Measurements from ENCODE around the gene CTSD.

The CTSD gene

GRCh38 chr11:1718326-1718725 is 45.4 kb downstream of the CTSD start:
- no peak overlapping the region for H3K27ac ChIP-seq
- TF ChIP-seq ZFX (IDR thresholded peaks at IDR 0.05; ENCODE audit: borderline replicate concordance) = no peak
- no peak for TF ChIP-seq CTCF (IDR thresholded peaks at IDR 0.05)

- TF ChIP-seq CTCF (IDR thresholded peaks at IDR 0.05) (no peak), ZFX (IDR thresholded peaks at IDR 0.05; ENCODE audit: borderline replicate concordance) (no peak)
- H3K27ac ChIP-seq = no peak overlapping the region
These were observed 46.0 kb downstream of the CTSD start for GRCh38 chr11:1717745-1718144.

GRCh38 chr11:1714908-1715885 is 48.5 kb downstream of the CTSD start:
- TF ChIP-seq ZFX (IDR thresholded peaks at IDR 0.05; ENCODE audit: borderline replicate concordance) (no peak), CTCF (IDR thresholded peaks at IDR 0.05) (no peak)

GRCh38 chr11:1708716-1709115 is 55.0 kb downstream of the CTSD start:
- no peak overlapping the region for H3K27ac ChIP-seq
- no peak for TF ChIP-seq ZFX (IDR thresholded peaks at IDR 0.05; ENCODE audit: borderline replicate concordance)
- no peak for TF ChIP-seq CTCF (IDR thresholded peaks at IDR 0.05)

More at GRCh38 chr11:1714908-1715885, 48.5 kb downstream of the CTSD start:
- no peak overlapping the region for H3K27ac ChIP-seq

GRCh38 chr11:1707751-1708150 is 56.0 kb downstream of the CTSD start:
- no peak overlapping the region for H3K27ac ChIP-seq
- TF ChIP-seq CTCF (IDR thresholded peaks at IDR 0.05) = no peak
- TF ChIP-seq ZFX (IDR thresholded peaks at IDR 0.05; ENCODE audit: borderline replicate concordance) = no peak

- H3K27ac ChIP-seq = no peak overlapping the region
- TF ChIP-seq ZFX (IDR thresholded peaks at IDR 0.05; ENCODE audit: borderline replicate concordance) (no peak), CTCF (IDR thresholded peaks at IDR 0.05) (peak; percentile 32)
These were observed 56.9 kb downstream of the CTSD start for GRCh38 chr11:1706634-1707400.
